ENCODE results near the gene CIART. TPM values are rescaled to one million over a fixed set of nuclear protein-coding genes. Genes with fewer than 3 reads are reported as not detected.

The CIART gene
- total and polyA plus RNA-seq, 2 of the 8 experiments (the other 6 are each of a cell fraction or from before 2014, with no cell fraction given): 9.6 to 33.3 TPM

GRCh38 chr1:150259217-150259616 is 23.1 kb upstream of the CIART start:
- ChIA-PET POLR2A (ENCODE audit: partially characterized antibody) (interaction anchor here (0.7 to 19.4 kb wide), 11 partner anchors 9 to 378 kb away, joined by 3 to 535 read pairs (median 4); partner anchors contain the start of genes ANP32E, APH1A, C1orf54 and CIART), CTCF (ENCODE audit: partially characterized antibody) (interaction anchor here (0.6 to 17.5 kb wide), 2 partner anchors 16 to 38 kb away, joined by 3 to 326 read pairs; partner anchors contain the start of genes APH1A, C1orf54 and CIART)
- Histone ChIP-seq H3K9ac (replicated peaks in 1 of 4; ENCODE audit: extremely low read depth in 1 of 4, low read depth in 3 of 4, low read length in 3 of 4) (peak overlapping the region in 3 of 4 experiments; percentile 31 to 66 (median 49); a peak in 6 of 7 replicates), H3K27ac (ENCODE audit: low read depth, low read length) (no peak overlapping the region), H2BK120ac (replicated peaks; ENCODE audit: low read depth, low read length) (no peak overlapping the region), H3K14ac (ENCODE audit: insufficient read length) (peak overlapping the region; percentile 11), H3K23me2 (ENCODE audit: low read depth, low read length) (peaks cover 36% of the 10 kb centered on the region), H2AFZ (ENCODE audit: low read length) (no peak overlapping the region), H3K79me1 (ENCODE audit: low read depth, low read length) (peaks cover 5% of the 10 kb centered on the region; the same call in 1 of the 2 replicates), H3K4me2 (ENCODE audit: insufficient read depth in 1 of 2, low read depth in 2 of 2, low read length in 2 of 2) (peak overlapping the region; percentile 78 to 99), H3K9me3 (ENCODE audit: insufficient read depth in 2 of 2, low read depth in 1 of 2, low read length in 1 of 2) (no peaks in the 10 kb centered on the region), H2BK12ac (ENCODE audit: low read depth, low read length) (peak overlapping the region; percentile 94; the same call in 1 of the 2 replicates), H3K4me3 (ENCODE audit: extremely low read depth in 1 of 4, insufficient read depth in 2 of 4, low read depth in 3 of 4, low read length in 4 of 4) (peak overlapping the region; percentile 70 to 82 (median 80)), H2AK5ac (ENCODE audit: low read depth, low read length) (no peak overlapping the region), H4K91ac (replicated peaks; ENCODE audit: insufficient read length, low read length) (peak overlapping the region; percentile 75), H3K79me2 (ENCODE audit: control insufficient read depth in 1 of 2, insufficient read depth in 2 of 2, low read length in 2 of 2) (peaks cover 4 to 25% of the 10 kb centered on the region in 2 experiments), H3K18ac (ENCODE audit: extremely low read depth, low read length) (peak overlapping the region; percentile 79; the same call in 1 of the 2 replicates), H4K20me1 (replicated peaks in 1 of 2; ENCODE audit: control insufficient read depth in 1 of 2, insufficient read depth in 2 of 2, low read length in 2 of 2) (no peaks in the 10 kb centered on the region), H4K8ac (ENCODE audit: extremely low read depth, insufficient read depth, low read length) (no peak overlapping the region), H4K5ac (ENCODE audit: insufficient read length, low read depth, low read length) (peak overlapping the region; percentile 68), H3K23ac (ENCODE audit: insufficient read length) (no peak overlapping the region), H3K4ac (replicated peaks; ENCODE audit: insufficient read length, low read depth, low read length) (peak overlapping the region; percentile 17), H3K27me3 (replicated peaks in 1 of 4; ENCODE audit: control insufficient read depth in 3 of 4, extremely low read depth in 1 of 4, insufficient read depth in 3 of 4, low read length in 3 of 4) (no peaks in the 10 kb centered on the region), H3K36me3 (ENCODE audit: control insufficient read depth in 2 of 4, insufficient read depth in 4 of 4, low read length in 3 of 4) (peaks cover 10 to 28% (median 22%) of the 10 kb centered on the region in 4 experiments; a peak in 7 of 8 replicates), H3K56ac (replicated peaks; ENCODE audit: insufficient read length, low read depth, low read length) (peak overlapping the region; percentile 36), H2BK5ac (ENCODE audit: low read depth, low read length) (peak overlapping the region; percentile 98; the same call in 1 of the 2 replicates), H2BK20ac (ENCODE audit: low read length) (peak overlapping the region; percentile 23; the same call in 1 of the 2 replicates), H3K4me1 (replicated peaks in 1 of 4; ENCODE audit: control insufficient read depth in 3 of 4, insufficient read depth in 4 of 4, low read length in 3 of 4) (peaks cover 0 to 20% (median 14%) of the 10 kb centered on the region in 4 experiments; a peak in 6 of 7 replicates), H2BK15ac (ENCODE audit: low read length) (no peak overlapping the region; the same call in 1 of the 2 replicates)
- WGBS, 2 experiments (ENCODE audit: extremely low coverage in 1 of 2, insufficient coverage in 1 of 2, insufficient read length in 1 of 2, insufficient replicate concordance in 2 of 2, low coverage in 1 of 2, low lambda C conversion rate in 2 of 2, missing lambda C conversion rate in 1 of 2): 17% methylated on average over 4 of the region's 4 CpGs; no CpG with 5 or more reads in 1 of the 2 experiments
- no peak for DNase-seq (ENCODE audit: low read depth in 1 of 2, low spot score in 2 of 2)
- TF ChIP-seq RBBP5 (IDR thresholded peaks at IDR 0.05; ENCODE audit: borderline replicate concordance, low read depth, low read length) (0 out of 2 replicates have a peak, but pooled peaks have one; percentile 15), SAP30 (IDR thresholded peaks at IDR 0.05; ENCODE audit: insufficient read depth, insufficient replicate concordance, low read length) (peak; percentile 31), EZH2 (IDR thresholded peaks at IDR 0.05; ENCODE audit: low read depth, low read length, severe bottlenecking) (no peak), SIN3A (conservative IDR thresholded peaks at IDR 0.05 in 1 of 2, IDR thresholded peaks at IDR 0.05 in 1 of 2; ENCODE audit: low read depth in 1 of 2, low read length in 2 of 2) (0 out of 4 replicates have a peak, but pooled peaks of 1 of the 2 experiments have one; percentile 22), MAX (IDR thresholded peaks at IDR 0.05) (peak; percentile 47; the same call in 1 of the 2 replicates), USF2 (IDR thresholded peaks at IDR 0.05; ENCODE audit: low read length) (peak; percentile 29; the same call in 1 of the 2 replicates), POLR2AphosphoS5 (IDR thresholded peaks at IDR 0.05; ENCODE audit: low read depth, low read length) (0 out of 2 replicates have a peak, but pooled peaks have one; percentile 27), JUN (IDR thresholded peaks at IDR 0.05; ENCODE audit: low read depth, low read length) (no peak)
- FAIRE-seq: no peak
